Measurements from ENCODE around the gene RIN1.
"Not testable (repeated sequence)": the region's sequence is repeated elsewhere in the genome, so short reads cannot be mapped to it uniquely, and the experiment has no call there.

Gene RIN1

GRCh38 chr11:66360406-66361073 is 24.3 kb upstream of the RIN1 start:
- DNase-seq (ENCODE audit: low read depth in 2 of 2): no peak

- DNase-seq (ENCODE audit: low read depth in 2 of 2): no peak
Measured at GRCh38 chr11:66359662-66360087, 23.4 kb upstream of the RIN1 start.

- DNase-seq (ENCODE audit: low read depth in 2 of 2): not testable (repeated sequence)
Measured at GRCh38 chr11:66350560-66351235, 14.5 kb upstream of the RIN1 start.

GRCh38 chr11:66349084-66349386 is 12.8 kb upstream of the RIN1 start:
- no peak for DNase-seq (ENCODE audit: low read depth in 2 of 2)

- peak; percentile 72 to 81 for DNase-seq (ENCODE audit: low read depth in 2 of 2)
Measured at GRCh38 chr11:66347425-66348276, 11.4 kb upstream of the RIN1 start, which contains the start of gene B4GAT1. TSS of gene B4GAT1 (minus strand) at chr11:66347629. CDS start at chr11:66347545, 84 bp downstream.

GRCh38 chr11:66346476-66347424 is 10.5 kb upstream of the RIN1 start:
- no peak for DNase-seq (ENCODE audit: low read depth in 2 of 2)

GRCh38 chr11:66345316-66345649 is 9.0 kb upstream of the RIN1 start:
- DNase-seq (ENCODE audit: low read depth in 2 of 2): no peak

GRCh38 chr11:66344550-66345315 is 8.5 kb upstream of the RIN1 start, which contains the start of gene BRMS1:
TSS of gene BRMS1 (minus strand) at chr11:66345104. CDS start at chr11:66342234, 2,870 bp downstream.
- DNase-seq (ENCODE audit: low read depth in 2 of 2): peak; percentile 87 to 92

GRCh38 chr11:66343176-66343575 is 6.9 kb upstream of the RIN1 start:
- DNase-seq (ENCODE audit: low read depth in 2 of 2): no peak

- no peak for DNase-seq (ENCODE audit: low read depth in 2 of 2)
Measured at GRCh38 chr11:66341502-66342126, 5.4 kb upstream of the RIN1 start.

GRCh38 chr11:66340596-66341501 is 4.6 kb upstream of the RIN1 start:
- no peak for DNase-seq (ENCODE audit: low read depth in 2 of 2)

GRCh38 chr11:66339686-66340483 is 3.7 kb upstream of the RIN1 start:
- no peak for DNase-seq (ENCODE audit: low read depth in 2 of 2)

GRCh38 chr11:66339162-66339675 is 3.0 kb upstream of the RIN1 start:
- DNase-seq (ENCODE audit: low read depth in 2 of 2): no peak

- no peak for DNase-seq (ENCODE audit: low read depth in 2 of 2)
Measured at GRCh38 chr11:66338276-66339161, 2.3 kb upstream of the RIN1 start.

GRCh38 chr11:66337103-66337899 is 1.1 kb upstream of the RIN1 start:
- DNase-seq (ENCODE audit: low read depth in 2 of 2): no peak

GRCh38 chr11:66335531-66336233 is 552 bp downstream of the RIN1 start:
- no peak for DNase-seq (ENCODE audit: low read depth in 2 of 2)

Data from stimulated activated CD4-positive, alpha-beta T cell treated with anti-CD3 and anti-CD28 coated beads, Interleukin-1b, Interleukin-23, amount 100 ng/mL, for 4 hours (primary cell).